GM18861 (cell line): Measurements from ENCODE around the gene KANSL1.

ENCODE experiments used
- ATAC-seq: cut with Tn5 transposase; IDR thresholded peaks from one replicate; pipeline ENCODE4 v1.9.1; 2021; ENCODE audit not compliant: unreplicated experiment

Gene KANSL1

DNA sequence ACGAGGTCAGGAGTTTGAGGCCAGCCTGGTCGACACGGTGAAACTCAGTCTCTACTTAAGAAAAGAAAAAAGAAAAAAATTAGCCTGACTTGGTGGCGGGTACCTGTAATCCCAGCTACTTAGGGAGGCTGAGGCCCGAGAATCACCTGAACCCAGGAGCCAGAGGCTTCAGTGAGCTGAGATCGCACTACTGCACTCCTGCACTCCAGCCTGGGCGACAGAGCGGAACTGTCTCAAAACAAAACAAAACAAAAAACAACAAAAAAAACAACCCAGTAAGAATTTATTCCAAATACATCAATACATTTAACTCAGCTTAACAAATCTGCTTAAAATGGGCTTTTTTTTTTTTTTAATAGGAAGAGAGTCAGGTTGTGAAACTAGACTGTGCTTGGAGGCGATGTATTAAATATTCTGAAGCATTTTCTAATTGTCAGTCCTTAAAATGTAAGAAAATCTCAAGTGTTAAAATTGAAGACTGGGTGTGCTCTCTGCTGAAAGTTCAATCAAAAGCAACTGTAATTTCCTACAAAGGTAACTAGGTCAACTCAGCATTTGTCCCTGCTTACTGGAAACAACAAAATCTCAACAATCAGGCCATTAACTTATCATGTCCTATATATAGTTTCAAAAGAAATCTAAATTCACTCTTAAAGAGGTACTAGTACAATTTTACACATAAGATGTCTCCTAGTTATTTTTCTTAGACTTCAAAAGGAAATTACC is 23.2 kb downstream of the KANSL1 start:
- no peak for ATAC-seq

- no peak for ATAC-seq
These were observed 25.2 kb downstream of the KANSL1 start for GRCh38 chr17:46167826-46168569.

DNA sequence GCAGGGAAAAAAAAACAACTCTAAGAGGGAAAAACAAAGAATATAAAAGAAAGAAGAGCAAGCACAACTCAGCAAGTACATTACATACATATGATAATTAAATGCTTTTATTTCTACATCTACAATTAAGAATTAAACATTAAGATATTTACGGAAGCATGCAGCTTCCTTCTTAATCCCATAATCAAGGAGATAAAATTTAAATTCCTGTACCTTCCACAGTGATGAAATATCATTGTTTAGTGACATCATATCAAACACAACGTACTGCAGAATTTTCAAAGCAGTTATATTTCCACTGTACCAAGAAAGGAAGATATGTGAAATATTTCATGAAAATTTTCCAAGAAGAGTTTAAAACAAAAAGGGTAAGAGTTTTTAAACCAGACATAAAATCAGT is 26.0 kb downstream of the KANSL1 start:
- no peak for ATAC-seq

GRCh38 chr17:46166692-46167249 is 26.5 kb downstream of the KANSL1 start:
- no peak for ATAC-seq

DNA sequence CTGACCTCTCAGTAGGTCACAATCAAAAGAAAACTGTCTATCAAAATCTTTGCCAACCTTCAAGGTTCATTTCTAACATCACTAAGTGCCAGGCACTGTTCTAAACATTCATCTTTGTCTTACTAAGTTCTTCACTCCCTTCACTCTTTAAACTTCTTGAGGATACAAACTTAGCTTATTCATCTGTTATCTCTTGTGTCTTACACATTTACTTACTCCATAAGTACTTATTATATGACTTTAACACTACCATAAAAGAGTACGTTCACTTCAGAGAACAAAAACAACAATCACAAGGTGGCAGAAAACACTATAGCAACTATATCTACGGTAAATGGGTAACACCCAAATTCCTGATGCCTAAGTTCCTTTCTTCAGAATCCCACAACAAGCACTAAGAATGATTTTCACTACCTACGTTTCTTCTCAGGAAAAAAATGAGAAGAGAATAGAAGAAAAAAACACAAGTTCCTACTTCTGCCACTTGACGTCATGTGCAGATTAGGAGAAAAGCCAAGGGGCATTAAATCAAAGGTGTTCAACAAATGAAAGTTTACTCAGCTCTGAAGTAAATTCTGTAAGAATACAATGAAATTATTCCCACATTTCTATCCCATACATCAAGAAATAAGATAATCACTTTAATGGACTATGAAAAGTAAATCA is 29.2 kb downstream of the KANSL1 start:
- no peak for ATAC-seq

DNA sequence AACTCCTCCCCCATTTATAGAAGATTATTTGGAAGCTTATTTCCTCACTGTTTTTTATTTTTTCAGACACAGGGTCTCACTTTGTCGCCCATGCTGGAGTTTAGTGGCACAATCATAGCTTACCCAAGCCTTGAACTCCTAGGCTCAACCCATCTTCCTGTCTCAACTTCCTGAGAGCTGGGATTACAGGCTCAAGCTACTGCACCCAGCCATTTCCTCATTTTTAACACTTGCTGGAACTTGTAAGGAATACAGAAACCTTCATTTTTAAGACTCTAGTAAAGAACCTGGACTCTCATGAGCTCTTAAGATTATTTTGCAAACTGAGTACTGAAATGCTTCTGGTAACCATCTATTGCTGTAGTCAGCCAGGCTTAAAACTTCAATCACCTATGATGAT is 29.9 kb downstream of the KANSL1 start:
- no peak for ATAC-seq

DNA sequence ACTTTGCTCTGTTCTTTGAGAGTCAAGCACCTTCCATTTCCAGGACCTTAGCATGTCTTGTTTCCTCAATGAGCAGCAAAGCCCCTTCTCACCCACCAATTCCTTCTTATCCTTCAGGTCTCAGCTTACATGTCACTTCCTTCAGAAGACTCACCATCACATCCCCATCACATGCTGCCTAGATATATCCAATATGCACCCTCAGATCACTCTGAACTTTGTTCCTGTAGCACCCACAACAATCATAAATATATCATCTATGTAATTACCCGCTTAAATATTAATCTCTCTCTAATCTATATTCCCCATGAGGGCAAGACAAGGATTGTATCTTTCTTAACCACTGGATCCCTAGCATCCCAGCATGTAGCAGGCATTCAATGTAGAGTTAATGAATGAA is 30.4 kb downstream of the KANSL1 start:
- ATAC-seq = no peak

DNA sequence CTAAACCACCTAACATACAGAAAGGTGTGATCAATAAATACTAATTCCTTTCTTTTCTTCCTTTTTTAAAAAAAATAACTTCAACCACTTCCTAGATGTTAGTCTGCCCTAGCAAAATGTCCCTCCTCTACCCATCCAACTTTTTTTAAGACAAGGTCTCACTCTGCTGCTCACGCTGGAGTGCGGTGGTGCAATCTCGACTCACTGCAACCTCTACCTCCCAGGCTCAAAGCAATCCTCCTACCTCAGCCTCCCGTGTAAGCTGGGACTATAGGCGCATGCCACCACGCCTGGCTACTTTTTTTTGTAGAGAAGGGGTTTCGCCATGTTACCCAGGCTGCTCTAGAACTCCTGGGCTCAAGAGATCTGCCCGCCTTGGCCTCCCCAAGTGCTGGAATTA is 33.1 kb downstream of the KANSL1 start:
- no peak for ATAC-seq

GRCh38 chr17:46159686-46160085 is 33.5 kb downstream of the KANSL1 start:
- ATAC-seq = no peak

DNA sequence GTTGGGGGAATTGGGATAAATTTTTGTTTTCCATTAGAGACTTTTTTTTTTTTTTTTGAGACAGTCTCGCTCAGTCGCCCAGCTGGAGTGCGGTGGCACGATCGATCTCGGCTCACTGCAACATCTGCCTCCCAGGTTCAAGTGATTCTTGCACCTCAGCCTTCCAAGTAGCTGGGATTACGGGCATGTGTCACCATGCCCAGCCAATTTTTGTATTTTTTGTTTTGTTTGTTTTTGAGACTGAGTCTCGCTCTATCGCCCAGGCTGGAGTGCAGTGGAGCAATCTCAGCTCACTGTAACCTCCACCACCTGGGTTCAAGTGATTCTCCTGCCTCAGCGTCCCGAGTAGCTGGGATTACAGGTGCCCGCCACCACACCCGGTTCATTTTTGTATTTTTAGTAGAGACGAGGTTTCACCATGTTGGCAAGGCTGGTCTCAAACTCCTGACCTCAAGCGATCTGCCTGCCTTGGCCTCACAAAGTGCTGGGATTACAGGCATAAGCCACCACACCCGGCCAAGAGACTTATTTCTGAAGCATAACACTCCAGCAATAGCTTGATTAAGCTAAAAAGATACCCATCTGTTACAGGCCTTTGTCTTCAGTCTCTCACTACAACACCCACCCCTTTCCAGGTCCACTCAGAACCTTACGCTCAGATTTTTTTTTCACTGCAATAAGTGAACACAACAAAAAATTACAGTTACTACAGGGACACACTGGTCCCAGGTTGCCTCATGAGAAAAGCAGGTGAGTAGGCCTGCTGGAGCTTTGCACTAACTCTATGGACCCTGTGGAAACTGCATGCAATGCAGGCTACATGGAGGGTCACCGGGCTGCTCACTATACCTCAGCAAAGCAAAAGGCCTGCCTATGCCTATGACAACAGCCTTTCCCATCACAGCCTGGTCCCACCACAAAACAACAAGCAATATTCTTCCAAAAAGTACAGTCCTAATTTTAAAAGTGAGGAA is 34.6 kb downstream of the KANSL1 start:
- no peak for ATAC-seq

- no peak for ATAC-seq
These were observed 35.7 kb downstream of the KANSL1 start for GRCh38 chr17:46157443-46158062.

GRCh38 chr17:46154151-46154816 is 38.9 kb downstream of the KANSL1 start:
- no peak for ATAC-seq

DNA sequence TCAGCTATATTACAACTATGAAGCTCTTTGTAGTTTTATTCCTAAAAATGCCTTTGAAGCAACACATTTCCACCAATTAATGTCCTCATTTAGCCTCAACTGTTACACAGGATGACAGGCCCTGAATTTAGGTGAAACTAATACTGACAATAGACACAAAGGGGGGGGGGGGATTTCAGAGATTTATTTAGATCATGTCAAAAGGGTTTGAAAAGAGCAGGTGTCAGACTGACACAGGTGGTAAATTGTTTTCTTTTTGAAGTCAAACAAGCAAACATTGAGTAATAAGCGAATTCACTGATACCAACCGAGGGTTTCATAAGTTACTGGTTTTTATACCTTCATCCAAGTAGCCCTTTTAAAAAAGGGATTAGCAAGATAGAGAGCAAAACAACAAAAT is 40.8 kb downstream of the KANSL1 start:
- ATAC-seq = no peak

- ATAC-seq = no peak
These were observed 41.5 kb downstream of the KANSL1 start for GRCh38 chr17:46151762-46152161.

GRCh38 chr17:46150216-46150963 is 42.8 kb downstream of the KANSL1 start:
- no peak for ATAC-seq

DNA sequence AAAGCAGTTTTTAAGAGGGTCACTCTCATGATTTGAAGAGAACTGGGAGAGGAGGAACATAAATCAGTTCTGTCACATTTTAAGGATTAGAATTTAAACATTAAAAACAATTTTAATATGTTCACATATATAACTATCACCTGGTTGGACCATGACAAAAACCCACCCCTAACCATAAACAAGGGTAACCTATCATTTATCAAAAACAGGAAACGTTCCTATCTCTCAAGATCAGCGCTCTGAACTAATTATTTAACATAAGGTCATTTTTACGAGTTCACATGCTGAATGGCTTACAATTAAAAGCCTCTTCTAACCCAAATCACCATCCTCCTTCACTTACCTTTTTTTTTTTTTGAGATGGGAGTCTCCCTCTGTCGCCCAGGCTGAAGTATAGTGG is 45.0 kb downstream of the KANSL1 start:
- ATAC-seq = no peak

GRCh38 chr17:46147296-46147695 is 45.9 kb downstream of the KANSL1 start:
- no peak for ATAC-seq

DNA sequence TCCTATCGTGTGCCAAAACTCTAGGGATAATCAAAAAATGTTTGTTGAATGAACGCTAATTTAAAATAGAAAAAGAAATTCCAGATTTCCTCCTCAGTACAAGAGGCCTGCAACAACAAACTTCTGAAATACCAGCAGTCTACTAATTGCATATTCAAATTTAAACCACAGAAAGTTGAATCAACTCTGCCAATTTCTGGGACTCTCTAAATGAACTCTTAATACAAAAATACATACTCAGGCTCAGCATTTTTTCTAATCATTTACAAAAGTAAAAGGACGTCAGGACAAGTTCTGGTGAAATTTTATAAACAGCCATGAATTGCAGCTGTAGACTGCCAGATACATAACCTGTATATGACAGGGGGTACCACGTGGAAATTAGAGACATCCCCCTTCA is 49.0 kb downstream of the KANSL1 start:
- ATAC-seq = no peak

DNA sequence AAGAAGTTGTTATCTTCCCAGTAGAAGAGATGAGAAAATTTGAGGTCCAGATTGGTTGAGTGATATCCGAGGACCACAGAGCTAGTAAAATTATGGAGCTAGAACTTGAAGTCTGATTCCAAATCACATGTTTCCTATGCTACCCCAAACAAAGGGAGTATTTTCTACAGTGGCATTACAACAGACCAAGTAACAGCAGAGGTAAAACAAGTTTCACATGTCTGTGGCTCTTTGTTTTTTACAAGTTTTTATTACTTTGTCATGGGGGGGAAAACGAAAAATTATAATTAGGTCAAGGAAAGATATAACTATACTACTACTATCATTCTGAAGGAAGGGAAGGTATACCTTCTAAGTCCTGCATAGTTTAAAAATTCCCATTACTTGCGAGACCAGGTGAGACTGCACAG is 49.4 kb downstream of the KANSL1 start:
- ATAC-seq = no peak
